ENCODE measurements around the gene SCPEP1.

- TF ChIP-seq CTCF (IDR thresholded peaks at IDR 0.05), result no peak
- TF ChIP-seq POLR2AphosphoS5 (IDR thresholded peaks at IDR 0.05), result no peak
- no peak for TF ChIP-seq EP300 (IDR thresholded peaks at IDR 0.05)
- no peak for TF ChIP-seq POLR2A (IDR thresholded peaks at IDR 0.05)
These were observed 31.9 kb upstream of the SCPEP1 start for GRCh38 chr17:56945938-56946505.
